Stimulated activated naive CD8-positive, alpha-beta T cell treated with anti-CD3 and anti-CD28 coated beads, Interleukin-15, Interleukin-2, amounts not matched to agents 100 ng/mL and 50 ng/mL, for 24 hours (primary cell): Measurements from ENCODE around the gene PDLIM7.
A peak's percentile ranks its signal among the peaks of the same experiment; 100 is the strongest.

Experiments used
- H3K27ac Mint-ChIP-seq: one replicate; pipeline ENCODE4 v1.8.0; 2021; ENCODE audit warnings: mild to moderate bottlenecking, mixed read lengths
- H3K27me3 Mint-ChIP-seq: one replicate; pipeline ENCODE4 v1.8.0; 2021; ENCODE audit warnings: mixed read lengths
- H3K36me3 Mint-ChIP-seq: one replicate; pipeline ENCODE4 v1.8.0; 2021; ENCODE audit warnings: low read depth, mixed read lengths
- H3K4me1 Mint-ChIP-seq: one replicate; pipeline ENCODE4 v1.8.0; 2021; ENCODE audit warnings: low read depth, mixed read lengths
- H3K4me3 Mint-ChIP-seq: one replicate; pipeline ENCODE4 v1.8.0; 2021; ENCODE audit warnings: mild to moderate bottlenecking, mixed read lengths
- H3K9me3 Mint-ChIP-seq: one replicate; pipeline ENCODE4 v1.8.0; 2021; ENCODE audit warnings: mixed read lengths

Gene PDLIM7

GRCh38 chr5:177529247-177530203, 32.1 kb upstream of the PDLIM7 start:
- Mint-ChIP-seq H3K4me3 (no peak overlapping the region), H3K27ac (no peak overlapping the region)

DNA sequence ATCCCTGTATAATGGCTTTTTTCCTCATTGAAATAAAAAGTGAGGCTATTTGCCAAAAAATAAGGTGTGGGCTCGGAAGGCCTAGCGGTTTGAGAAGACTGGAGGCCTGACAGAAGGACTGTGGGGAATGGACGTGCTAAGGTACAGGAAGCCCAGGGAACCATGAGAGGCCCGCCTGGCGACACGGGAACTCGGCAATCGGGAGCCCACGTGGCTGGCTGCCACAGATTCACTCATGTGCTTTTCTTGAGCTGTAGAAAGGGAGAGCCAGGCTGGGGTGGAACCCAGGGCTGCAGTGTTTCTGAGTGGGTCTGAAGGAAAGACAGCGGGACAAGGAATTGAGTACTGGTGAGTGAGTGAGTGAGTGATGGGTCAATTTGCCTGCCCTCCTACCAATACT, 31.2 kb upstream of the PDLIM7 start:
- Mint-ChIP-seq H3K27ac (no peak overlapping the region), H3K36me3 (peaks cover 17% of the 10 kb centered on the region), H3K4me1 (no peaks in the 10 kb centered on the region), H3K4me3 (no peak overlapping the region), H3K27me3 (no peaks in the 10 kb centered on the region), H3K9me3 (no peaks in the 10 kb centered on the region)

More at GRCh38 chr5:177529247-177530203, 32.1 kb upstream of the PDLIM7 start:
- Mint-ChIP-seq H3K27me3 (no peaks in the 10 kb centered on the region), H3K4me1 (no peaks in the 10 kb centered on the region), H3K9me3 (no peaks in the 10 kb centered on the region), H3K36me3 (peaks cover 22% of the 10 kb centered on the region)

GRCh38 chr5:177527595-177527994, 30.2 kb upstream of the PDLIM7 start:
- peaks cover 21% of the 10 kb centered on the region for H3K36me3 Mint-ChIP-seq
- H3K27ac Mint-ChIP-seq = no peak overlapping the region
- H3K4me1 Mint-ChIP-seq = no peaks in the 10 kb centered on the region
- no peaks in the 10 kb centered on the region for H3K9me3 Mint-ChIP-seq
- no peaks in the 10 kb centered on the region for H3K27me3 Mint-ChIP-seq
- no peak overlapping the region for H3K4me3 Mint-ChIP-seq

GRCh38 chr5:177526791-177527190, 29.4 kb upstream of the PDLIM7 start:
- peaks cover 21% of the 10 kb centered on the region for H3K36me3 Mint-ChIP-seq
- no peak overlapping the region for H3K4me3 Mint-ChIP-seq
- no peaks in the 10 kb centered on the region for H3K27me3 Mint-ChIP-seq
- no peaks in the 10 kb centered on the region for H3K4me1 Mint-ChIP-seq
- no peak overlapping the region for H3K27ac Mint-ChIP-seq
- H3K9me3 Mint-ChIP-seq = no peaks in the 10 kb centered on the region

DNA sequence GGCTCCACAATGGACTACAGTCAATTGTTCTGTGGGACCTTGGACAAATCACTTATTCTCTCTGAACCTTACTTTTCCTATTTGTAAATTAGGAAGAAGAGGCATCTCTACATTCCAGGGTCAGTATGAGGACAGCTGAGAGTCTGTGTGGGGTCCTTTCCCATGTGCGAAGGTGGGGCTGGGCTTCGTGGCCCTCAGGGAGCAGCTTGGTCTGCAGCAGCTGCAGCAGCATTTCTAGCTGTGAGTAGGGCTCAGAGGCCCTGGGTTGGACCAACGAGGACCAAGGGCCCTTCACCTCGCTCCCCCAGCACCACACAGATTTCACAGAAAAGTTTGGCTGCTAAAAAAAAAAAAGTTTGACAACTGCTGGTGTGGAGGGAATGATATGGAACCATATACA, 28.8 kb upstream of the PDLIM7 start:
- H3K9me3 Mint-ChIP-seq = no peaks in the 10 kb centered on the region
- H3K4me3 Mint-ChIP-seq = no peak overlapping the region
- H3K4me1 Mint-ChIP-seq = peaks cover 6% of the 10 kb centered on the region

GRCh38 chr5:177524941-177525655, 27.7 kb upstream of the PDLIM7 start:
- Mint-ChIP-seq H3K9me3 (no peaks in the 10 kb centered on the region), H3K4me1 (peaks cover 15% of the 10 kb centered on the region), H3K27me3 (no peaks in the 10 kb centered on the region), H3K27ac (no peak overlapping the region), H3K36me3 (peaks cover 26% of the 10 kb centered on the region), H3K4me3 (no peak overlapping the region)

More for the DNA sequence above, 28.8 kb upstream of the PDLIM7 start:
- H3K27ac Mint-ChIP-seq = no peak overlapping the region
- H3K36me3 Mint-ChIP-seq = peaks cover 25% of the 10 kb centered on the region
- H3K27me3 Mint-ChIP-seq = no peaks in the 10 kb centered on the region

DNA sequence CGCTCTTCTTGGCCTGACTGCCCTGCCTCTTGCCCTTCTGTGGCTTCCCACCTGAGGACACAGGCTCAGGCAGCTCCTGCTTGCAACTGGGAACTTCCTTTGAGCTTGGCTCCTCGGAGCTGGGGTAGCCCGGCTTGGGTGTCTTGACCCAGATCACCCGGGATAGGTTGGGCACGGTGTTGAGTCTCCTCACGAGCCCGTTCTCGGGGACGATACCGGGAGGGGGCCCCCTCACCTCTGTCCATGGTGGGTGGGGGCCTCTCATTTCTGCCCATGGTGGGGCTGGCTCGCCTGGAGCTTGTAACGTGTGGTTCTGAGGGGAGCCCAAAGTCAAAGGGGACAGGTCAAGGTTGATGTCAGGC, 27.1 kb upstream of the PDLIM7 start:
- Mint-ChIP-seq H3K27ac (no peak overlapping the region), H3K27me3 (no peaks in the 10 kb centered on the region), H3K36me3 (peaks cover 29% of the 10 kb centered on the region), H3K9me3 (no peaks in the 10 kb centered on the region), H3K4me3 (no peak overlapping the region), H3K4me1 (peaks cover 21% of the 10 kb centered on the region)

DNA sequence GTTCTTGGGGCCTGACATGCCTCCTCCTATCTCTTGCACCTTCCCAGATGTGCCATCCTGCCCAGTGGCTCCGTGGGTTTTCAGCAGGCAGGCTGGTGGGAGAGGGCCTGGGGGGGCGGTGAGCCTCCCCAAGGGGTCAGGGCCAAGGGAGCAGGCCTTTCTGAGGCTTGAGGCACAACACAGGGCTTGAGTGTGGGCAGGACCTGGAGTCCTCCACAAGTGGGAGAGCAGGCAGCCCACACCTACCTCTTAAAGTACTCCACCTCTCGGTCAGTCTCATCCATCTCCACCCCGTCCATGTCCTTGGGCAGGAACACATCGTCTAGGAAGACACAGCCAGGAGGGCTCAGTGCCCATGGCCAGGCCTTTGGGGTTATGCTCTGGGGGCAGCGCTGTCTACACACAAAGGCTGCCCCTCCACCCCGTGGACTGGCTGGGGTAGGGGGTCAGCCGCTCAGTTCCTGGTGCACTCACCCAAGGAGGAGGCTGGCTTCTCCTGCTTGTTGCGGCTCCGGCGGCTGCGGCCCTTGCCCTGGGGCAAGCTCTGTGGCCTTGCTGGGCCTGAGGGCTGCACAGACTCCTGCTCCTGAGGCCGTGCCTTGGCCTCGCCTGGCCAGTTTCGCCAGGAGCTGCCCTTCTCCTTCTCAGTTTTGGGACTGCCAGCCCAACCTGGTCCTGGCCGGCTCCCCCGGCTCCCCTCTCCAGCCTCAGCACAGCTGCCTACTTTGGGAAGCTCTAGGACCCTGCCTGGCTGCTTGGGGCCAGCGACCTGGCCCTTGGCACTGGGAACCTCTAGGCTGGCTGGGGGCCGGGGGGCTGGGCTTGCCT, 26.5 kb upstream of the PDLIM7 start:
- Mint-ChIP-seq H3K27me3 (no peaks in the 10 kb centered on the region), H3K4me3 (no peak overlapping the region), H3K27ac (no peak overlapping the region), H3K36me3 (peaks cover 30% of the 10 kb centered on the region), H3K9me3 (no peaks in the 10 kb centered on the region), H3K4me1 (peaks cover 26% of the 10 kb centered on the region)

DNA sequence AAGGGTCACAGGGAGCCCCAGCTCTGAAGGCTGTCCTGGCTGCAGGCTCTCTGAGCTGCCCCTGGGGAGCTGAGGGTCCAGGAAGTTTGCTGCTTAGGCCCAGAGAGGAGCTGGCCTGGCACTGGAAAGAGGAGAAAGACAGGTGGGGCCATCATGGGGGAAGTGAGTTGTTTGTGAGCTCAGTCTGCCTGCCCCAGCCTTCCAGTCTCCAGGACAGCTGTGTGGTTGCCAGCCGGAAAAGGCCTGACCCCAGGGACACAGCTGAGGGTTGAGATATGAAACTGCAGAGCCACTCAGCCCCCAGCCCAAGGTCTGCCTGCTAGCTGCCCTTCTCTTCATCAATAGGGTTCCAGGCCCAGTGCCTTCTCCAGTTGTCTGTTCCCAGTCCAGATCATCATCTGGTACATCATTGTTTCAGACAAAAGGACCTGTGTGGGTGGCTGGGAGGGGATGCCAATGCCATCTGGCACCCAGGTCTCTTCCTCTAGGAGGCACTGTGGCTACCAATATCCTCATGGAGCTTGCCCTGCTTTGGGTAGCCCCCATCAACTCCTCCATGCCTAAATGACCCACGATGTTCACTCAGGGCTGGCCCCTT, 23.6 kb upstream of the PDLIM7 start:
- H3K36me3 Mint-ChIP-seq = peaks cover 44% of the 10 kb centered on the region
- no peaks in the 10 kb centered on the region for H3K9me3 Mint-ChIP-seq
- H3K4me1 Mint-ChIP-seq = peaks cover 41% of the 10 kb centered on the region
- H3K4me3 Mint-ChIP-seq = no peak overlapping the region
- H3K27ac Mint-ChIP-seq = peak overlapping the region; percentile 87
- H3K27me3 Mint-ChIP-seq = no peaks in the 10 kb centered on the region

DNA sequence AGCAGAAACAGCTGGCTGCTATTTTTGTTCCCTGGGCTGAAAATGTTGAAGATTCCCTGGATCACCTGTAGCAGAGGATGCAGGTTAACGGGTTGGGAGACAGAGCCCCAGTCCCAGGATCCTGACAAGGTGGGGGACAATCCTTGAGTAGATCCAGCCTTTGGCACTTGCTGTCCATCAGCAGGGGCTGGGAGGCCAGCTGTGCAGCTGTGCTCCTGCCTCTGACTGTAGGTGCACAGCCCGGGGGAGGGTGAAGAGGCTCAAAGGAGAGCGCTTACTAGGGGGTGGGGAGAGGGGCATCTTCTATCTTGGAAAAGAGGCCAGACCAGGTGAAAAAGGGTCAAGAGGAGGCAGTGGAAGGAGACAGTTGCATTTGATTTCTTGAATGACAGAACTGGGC, 22.9 kb upstream of the PDLIM7 start:
- no peak overlapping the region for H3K4me3 Mint-ChIP-seq
- H3K4me1 Mint-ChIP-seq = peaks cover 48% of the 10 kb centered on the region
- peak overlapping the region; percentile 87 for H3K27ac Mint-ChIP-seq
- H3K9me3 Mint-ChIP-seq = no peaks in the 10 kb centered on the region
- no peaks in the 10 kb centered on the region for H3K27me3 Mint-ChIP-seq
- H3K36me3 Mint-ChIP-seq = peaks cover 47% of the 10 kb centered on the region

DNA sequence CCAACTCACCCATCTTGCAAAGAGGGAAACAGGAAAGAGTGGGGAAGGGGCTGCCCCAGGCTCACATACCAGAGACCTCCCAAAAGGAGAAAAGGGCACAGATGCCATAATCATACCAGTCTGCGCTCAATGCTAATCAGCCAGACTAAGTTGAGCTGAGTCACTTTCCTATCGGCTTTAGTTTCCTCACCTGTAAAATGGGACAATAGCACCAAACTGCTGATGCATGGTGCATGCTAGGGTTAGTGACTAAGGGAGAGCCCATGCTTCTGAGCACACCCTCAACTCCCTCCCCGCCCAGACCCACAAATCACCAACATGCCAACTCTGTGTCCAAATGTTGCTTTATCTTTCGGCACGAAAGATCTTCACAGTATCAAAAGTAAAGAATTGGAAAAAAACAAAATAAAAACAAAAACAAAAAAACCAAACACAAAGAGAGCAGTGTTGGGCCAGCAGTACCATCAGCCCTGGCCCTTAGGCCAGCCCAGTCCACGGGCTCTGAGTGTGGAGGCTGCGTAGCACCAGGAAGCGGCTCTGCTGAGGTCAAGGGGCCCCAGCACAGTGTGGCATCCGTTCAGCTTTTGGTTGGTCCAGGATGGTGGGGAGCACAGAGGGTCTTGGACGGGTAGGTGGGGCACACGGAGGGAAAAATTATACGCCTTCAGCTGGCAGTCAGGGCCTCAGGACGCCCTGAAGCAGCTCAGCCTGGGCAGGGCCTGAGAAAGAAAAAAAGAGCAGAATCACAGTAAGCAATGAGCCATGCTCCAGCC, 22.2 kb upstream of the PDLIM7 start:
- H3K27ac Mint-ChIP-seq = peak overlapping the region; percentile 51
- no peaks in the 10 kb centered on the region for H3K9me3 Mint-ChIP-seq

GRCh38 chr5:177516601-177517568, 19.5 kb upstream of the PDLIM7 start, which contains the start of gene DDX41:
DDX41 (minus strand) TSS chr5:177516961; CDS start chr5:177516945, 16 bp downstream.
- peaks cover 59% of the 10 kb centered on the region for H3K4me1 Mint-ChIP-seq
- peaks cover 71% of the 10 kb centered on the region for H3K36me3 Mint-ChIP-seq
- H3K4me3 Mint-ChIP-seq = peak within 1 kb of the TSS; percentile 98
- H3K27me3 Mint-ChIP-seq = no peaks in the 10 kb centered on the region
- no peaks in the 10 kb centered on the region for H3K9me3 Mint-ChIP-seq
- peak within 1 kb of the TSS; percentile 96 for H3K27ac Mint-ChIP-seq

More for the DNA sequence above, 22.2 kb upstream of the PDLIM7 start:
- Mint-ChIP-seq H3K27me3 (no peaks in the 10 kb centered on the region), H3K4me1 (peaks cover 54% of the 10 kb centered on the region), H3K4me3 (peak overlapping the region; percentile 58), H3K36me3 (peaks cover 49% of the 10 kb centered on the region)

DNA sequence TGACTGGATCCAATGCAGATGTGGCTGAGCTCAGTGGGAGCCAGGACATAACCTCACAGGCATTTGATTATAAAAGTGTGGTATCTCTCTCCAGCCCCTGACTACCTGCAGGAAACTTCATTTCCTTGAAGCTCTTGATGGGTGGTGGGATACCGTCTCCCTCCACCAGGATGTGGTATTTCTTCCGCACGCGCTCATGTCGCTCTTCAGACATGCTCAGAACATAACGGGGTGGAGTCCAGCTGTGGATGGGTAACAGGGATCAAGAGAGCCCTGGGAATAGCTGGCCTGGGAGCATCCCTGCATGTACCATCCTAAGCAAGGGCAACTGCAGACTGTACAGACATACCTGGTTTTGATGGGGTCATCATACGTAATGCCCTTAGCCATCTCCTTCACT, 18.2 kb upstream of the PDLIM7 start:
- H3K36me3 Mint-ChIP-seq = peaks cover 74% of the 10 kb centered on the region
- no peaks in the 10 kb centered on the region for H3K27me3 Mint-ChIP-seq
- H3K4me3 Mint-ChIP-seq = peak overlapping the region; percentile 98
- peaks cover 59% of the 10 kb centered on the region for H3K4me1 Mint-ChIP-seq
- H3K9me3 Mint-ChIP-seq = no peaks in the 10 kb centered on the region
- H3K27ac Mint-ChIP-seq = peak overlapping the region; percentile 96
